GM21717 (cell line): ENCODE results near the gene OSBPL3.

Experiments used
- ATAC-seq: cut with Tn5 transposase; IDR thresholded peaks from one replicate; pipeline ENCODE4 v1.9.1; 2021; ENCODE audit warnings: mild to moderate bottlenecking, moderate library complexity; ENCODE audit not compliant: unreplicated experiment

The OSBPL3 gene

DNA sequence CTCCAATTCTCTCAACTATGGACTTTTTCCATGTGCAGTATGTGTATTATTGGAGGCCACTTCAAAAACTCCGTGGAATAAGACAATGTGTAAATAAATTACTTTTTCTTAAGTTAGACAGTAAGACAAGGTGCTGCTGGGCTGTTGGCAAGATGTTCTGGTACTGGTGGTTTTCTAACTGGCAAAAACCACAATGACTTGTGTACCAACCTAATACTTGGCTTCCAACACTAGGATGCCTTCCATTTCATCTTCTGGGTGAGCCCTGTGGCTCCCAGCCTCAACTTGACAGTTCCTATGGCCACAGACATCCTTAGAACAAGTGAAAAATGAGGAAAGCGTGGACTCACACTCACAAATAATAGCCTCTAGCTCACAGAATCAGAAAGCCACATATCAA is 77.0 kb downstream of the OSBPL3 start:
- no peak for ATAC-seq

DNA sequence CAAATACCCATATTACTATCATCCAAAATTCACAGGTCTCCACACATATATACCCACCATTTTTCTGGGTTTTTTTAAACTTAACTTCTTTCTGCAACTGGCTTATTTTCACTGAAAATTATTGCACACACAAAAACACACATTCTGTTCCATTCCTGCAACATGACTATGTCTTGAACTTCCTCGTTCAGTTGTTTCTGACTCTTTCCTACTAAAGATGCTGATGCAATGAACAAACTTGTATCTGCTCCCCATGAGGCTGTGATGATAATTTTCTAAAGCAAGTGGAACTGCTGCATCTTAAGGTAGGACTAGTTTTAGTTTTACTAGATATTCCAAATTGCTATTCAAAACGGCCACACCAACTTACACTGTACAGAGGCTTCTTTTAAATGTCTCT is 77.7 kb downstream of the OSBPL3 start:
- no peak for ATAC-seq

- ATAC-seq = peak; percentile 52
Observed at GRCh38 chr7:24899905-24900304, 80.1 kb downstream of the OSBPL3 start.

DNA sequence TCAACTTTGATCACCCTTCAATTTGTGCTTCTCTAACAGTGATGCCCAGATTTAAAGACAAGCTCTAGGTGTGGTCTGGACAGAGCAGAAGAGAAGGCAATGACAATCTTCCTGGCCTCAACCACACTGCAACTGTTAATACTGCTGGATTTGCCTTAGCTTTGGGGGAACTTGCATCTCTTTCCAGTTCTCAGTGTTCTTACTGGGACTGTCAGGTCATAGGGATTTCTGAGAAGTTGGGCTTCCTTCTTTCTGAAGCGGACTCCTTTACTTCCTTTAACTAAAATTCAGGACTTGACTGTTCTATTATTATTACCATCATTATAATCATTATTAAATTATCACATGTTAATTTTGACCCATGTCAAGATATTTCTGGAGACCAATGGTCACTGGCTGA is 80.8 kb downstream of the OSBPL3 start:
- ATAC-seq = no peak

DNA sequence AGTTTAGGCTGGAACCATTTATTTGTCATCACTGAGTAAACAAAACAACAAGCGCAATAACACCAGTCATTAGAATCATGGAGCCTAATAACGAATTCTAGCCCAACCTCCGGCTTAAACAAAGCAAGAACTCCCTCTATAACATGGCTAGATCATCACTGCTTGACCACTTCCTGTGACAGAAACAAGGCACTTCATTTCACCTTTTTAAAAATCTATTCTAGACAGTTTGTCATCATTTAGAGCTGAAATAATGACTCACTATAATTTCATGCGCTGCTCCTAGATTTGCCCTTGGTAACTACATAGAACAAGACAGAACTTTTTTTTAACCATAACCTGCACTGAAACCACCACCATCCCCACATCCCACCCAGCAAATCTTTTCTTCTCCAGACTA is 81.3 kb downstream of the OSBPL3 start:
- ATAC-seq = peak; percentile 33

DNA sequence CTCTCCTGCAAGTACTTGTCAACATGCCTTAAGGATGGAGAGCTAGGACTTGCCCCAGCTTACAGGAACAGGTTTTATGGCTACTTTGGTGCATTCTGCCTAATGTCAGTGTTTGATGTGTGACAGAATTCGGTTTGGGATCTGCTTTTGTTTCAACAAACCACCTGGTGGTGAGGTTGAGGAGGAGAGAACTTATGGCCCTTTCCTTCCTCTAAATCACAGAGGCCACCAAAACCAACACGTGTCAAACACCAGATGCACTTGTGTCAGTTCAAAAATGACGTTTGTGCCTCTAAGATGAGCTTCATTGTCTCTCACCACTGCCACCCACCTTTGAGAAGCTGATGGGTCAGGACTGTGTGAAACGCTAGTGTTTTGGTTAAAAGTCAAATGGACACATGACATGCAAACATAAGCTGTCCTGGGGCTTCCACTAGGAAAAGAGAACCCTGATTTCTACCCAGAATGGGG is 83.9 kb downstream of the OSBPL3 start:
- peak; percentile 67 for ATAC-seq

DNA sequence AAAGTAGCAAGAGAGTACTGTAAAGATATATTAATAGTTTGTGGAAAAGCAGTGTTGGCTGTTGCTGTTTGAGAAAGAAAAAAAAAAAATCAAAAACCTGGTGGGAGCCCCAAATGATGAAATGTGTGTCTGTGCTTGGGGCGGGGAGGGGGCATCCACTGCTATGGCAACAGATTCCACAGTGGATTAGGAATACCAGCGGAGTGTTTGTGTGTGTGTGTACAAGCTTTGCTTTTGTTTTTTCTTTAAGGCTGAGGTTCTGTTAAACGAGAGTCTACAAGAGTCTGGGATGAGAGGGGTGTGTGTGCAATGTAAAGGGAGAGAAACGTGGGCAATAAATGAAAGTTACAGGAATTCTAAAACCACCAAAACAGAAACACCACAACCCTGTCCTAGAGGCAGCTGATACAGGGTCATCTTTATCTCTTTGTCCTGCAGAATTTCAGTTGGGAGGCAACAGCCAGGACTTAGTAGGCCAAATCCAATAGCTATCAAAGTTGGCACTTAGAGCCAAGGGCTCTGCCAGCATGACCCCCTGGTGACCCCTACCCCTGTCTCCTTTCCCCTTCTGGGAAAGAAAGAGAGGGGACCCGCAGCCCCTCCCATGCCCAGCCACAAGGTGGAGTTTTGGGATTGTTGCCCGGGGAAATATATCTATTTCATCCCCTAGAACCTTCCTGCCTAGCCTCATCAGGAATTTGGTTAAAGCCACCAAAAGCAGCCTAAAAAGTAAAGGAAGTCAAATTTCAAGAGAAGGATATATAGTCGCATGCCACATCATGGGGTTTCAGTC is 85.4 kb downstream of the OSBPL3 start:
- no peak for ATAC-seq

- ATAC-seq = no peak
Observed at GRCh38 chr7:24891311-24891735, 88.7 kb downstream of the OSBPL3 start.

- ATAC-seq = no peak
Observed at GRCh38 chr7:24889611-24890010, 90.4 kb downstream of the OSBPL3 start.

GRCh38 chr7:24888653-24889052 is 91.3 kb downstream of the OSBPL3 start:
- ATAC-seq = no peak

- ATAC-seq = no peak
Observed at GRCh38 chr7:24885716-24886115, 94.3 kb downstream of the OSBPL3 start.

GRCh38 chr7:24885305-24885704 is 94.7 kb downstream of the OSBPL3 start:
- ATAC-seq = no peak

DNA sequence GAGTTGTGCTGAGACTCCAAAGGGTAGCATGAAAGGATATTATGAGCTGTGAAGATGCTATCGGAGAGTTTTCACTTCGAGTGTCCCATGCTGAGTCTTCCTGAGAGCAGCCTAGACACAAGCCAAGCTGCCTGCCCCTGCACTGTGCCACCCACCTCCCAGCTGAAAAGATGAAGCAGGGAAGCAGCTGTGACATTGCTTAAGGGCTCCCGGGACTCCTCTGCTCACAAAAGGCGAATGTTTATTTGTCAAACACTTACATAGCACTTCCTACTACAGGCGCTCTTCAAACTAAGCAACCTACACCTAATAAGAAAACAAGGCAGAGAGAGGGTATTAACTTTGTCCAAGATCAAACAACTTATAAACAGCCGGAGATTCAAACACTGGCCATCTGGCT is 95.6 kb downstream of the OSBPL3 start:
- no peak for ATAC-seq

- no peak for ATAC-seq
Observed at GRCh38 chr7:24883622-24884013, 96.4 kb downstream of the OSBPL3 start.

DNA sequence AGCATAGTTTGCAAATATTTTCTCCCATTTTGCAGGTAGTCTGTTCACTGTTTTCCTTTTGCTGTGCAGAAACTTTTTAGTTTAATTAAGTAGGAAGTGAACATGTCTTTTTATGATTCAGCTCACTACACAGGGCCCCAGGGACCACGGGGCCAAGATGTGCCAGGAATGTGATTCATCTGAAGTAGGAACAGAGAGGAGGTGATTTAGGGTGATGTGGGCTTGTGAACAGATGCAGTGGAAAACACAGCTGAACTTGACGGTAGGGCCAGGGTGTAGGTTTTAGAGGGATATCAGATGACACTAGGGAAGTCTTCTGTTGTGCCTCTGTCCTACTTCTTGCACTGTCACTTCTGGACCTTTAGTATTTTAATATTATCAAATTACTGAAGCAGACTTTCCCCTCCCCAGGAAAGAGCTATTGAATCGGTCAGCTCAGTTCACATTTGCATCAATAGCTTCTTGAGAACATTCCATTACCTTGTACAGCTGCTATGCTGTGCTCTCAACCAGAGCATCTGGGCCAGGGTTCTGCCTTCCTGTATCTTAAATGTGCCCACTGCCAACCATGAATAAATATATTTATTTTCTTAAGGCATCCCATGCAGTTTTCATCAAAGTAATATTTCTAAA is 96.9 kb downstream of the OSBPL3 start:
- no peak for ATAC-seq

DNA sequence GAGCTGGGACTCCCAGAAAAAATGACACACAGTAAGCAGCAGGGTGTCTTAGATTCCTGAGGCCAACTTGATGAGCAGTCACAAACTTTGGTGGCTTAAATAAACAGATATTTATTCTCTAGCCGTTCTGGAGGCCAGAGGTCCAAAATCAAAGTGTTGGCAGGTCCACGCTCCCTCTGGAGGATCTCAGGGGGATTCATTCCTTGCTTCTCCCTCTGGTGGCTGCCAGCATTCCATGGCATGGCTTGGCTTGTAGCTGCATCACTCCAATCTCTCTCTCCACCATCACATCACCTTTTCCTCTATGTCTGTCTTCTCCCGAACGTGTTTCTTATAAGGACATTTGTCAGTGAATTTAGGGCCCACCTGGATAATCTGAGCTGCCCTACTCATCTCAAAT is 98.4 kb downstream of the OSBPL3 start:
- no peak for ATAC-seq

- ATAC-seq = no peak
Observed at GRCh38 chr7:24880886-24881285, 99.1 kb downstream of the OSBPL3 start.

- ATAC-seq = no peak
Observed at GRCh38 chr7:24879291-24879690, 100.7 kb downstream of the OSBPL3 start.

- ATAC-seq = peak; percentile 94
Observed at GRCh38 chr7:24877790-24878311, 102.1 kb downstream of the OSBPL3 start.

GRCh38 chr7:24874791-24875190 is 105.2 kb downstream of the OSBPL3 start:
- no peak for ATAC-seq

GRCh38 chr7:24873944-24874343 is 106.0 kb downstream of the OSBPL3 start:
- no peak for ATAC-seq

DNA sequence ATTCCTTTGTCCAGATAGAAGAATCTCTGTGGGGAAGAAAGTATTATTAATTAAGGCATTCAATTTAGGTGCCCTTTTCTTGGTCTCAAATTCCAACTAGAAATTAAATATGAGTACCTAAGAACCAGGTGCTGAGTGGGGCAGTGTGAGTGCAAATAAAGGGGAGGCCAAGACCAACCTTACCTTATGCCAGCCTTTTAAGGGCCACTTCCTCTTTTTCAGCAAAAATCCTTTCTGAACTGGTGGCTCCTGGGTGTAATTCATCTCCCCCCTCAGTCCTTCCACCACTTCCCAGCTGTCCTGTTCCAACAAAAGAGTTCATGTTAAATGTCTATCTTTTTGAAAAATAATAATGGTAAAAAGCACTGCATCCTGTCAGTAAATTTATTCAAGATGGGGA is 108.2 kb downstream of the OSBPL3 start:
- ATAC-seq = no peak
